Naive thymus-derived CD8-positive, alpha-beta T cell (primary cell): ENCODE data around the gene STOML1. TPM values are rescaled to one million over a fixed set of nuclear protein-coding genes. Genes with fewer than 3 reads are reported as not detected.

Source experiments
- ATAC-seq, 2 donors: fragments of 150-1000 bp; cut with Tn5 transposase in 1 of 2; sonication (Bioruptor Pico), chemical (Tn5 transposase) in 1 of 2; 1 replicate in 1 of 2; 2 replicates in 1 of 2; pipeline ENCODE4 v1.10.0; 2021; ENCODE audit warnings: mild to moderate bottlenecking in 2 of 2, moderate library complexity in 2 of 2
- POLR2A ChIA-PET: fragments of 350-600 bp; sonication (Branson Sonifier 250); formaldehyde crosslinking; loops from one replicate; lab custom pipeline; 2021; ENCODE audit warnings: antibody characterized with exemption; lab: Charles Lee
- DNase-seq, 10 donors: peaks; one replicate each; pipeline versions ENCODE4 v3.0.0 to v3.0.0-alpha.2; 2020 to 2022
- H3K27ac Mint-ChIP-seq, 10 donors: one replicate each; pipeline ENCODE4 v1.8.0; 2020 to 2022; ENCODE audit warnings: mild to moderate bottlenecking in 10 of 10, mixed read lengths in 10 of 10, moderate library complexity in 4 of 10, inconsistent platforms in 1 of 10
- H3K27me3 Mint-ChIP-seq, 5 donors: one replicate each; pipeline ENCODE4 v1.8.0; 2021 to 2022; ENCODE audit warnings: mixed read lengths in 5 of 5
- H3K36me3 Mint-ChIP-seq, 3 donors: one replicate each; pipeline ENCODE4 v1.8.0; 2020 to 2022; ENCODE audit warnings: mixed read lengths in 3 of 3, mild to moderate bottlenecking in 2 of 3, inconsistent platforms in 1 of 3
- H3K4me1 Mint-ChIP-seq, 4 donors: one replicate each; pipeline ENCODE4 v1.8.0; 2021 to 2022; ENCODE audit warnings: mixed read lengths in 4 of 4
- H3K4me3 Mint-ChIP-seq, 10 donors: one replicate each; pipeline ENCODE4 v1.8.0; 2020 to 2022; ENCODE audit warnings: mild to moderate bottlenecking in 10 of 10, mixed read lengths in 10 of 10, moderate library complexity in 6 of 10, inconsistent platforms in 1 of 10
- H3K9me3 Mint-ChIP-seq, 9 donors: one replicate each; pipeline ENCODE4 v1.8.0; 2020 to 2022; ENCODE audit warnings: mixed read lengths in 9 of 9, mild to moderate bottlenecking in 3 of 9, inconsistent platforms in 1 of 9, moderate library complexity in 1 of 9
- polyA plus RNA-seq, 3 donors: library from polyadenylated mRNA; unstranded; fragments of 300-500 nt; fragmentation: Illumina TruSeq; gene quantifications; one replicate each; pipeline ENCODE4 v1.2.3, GENCODE V29; 2021
- total RNA-seq, 8 experiments: library from RNA in 2 of 8; stranded (reverse) in 2 of 8; gene quantifications; one replicate each; pipeline ENCODE4 v1.2.3 and lab custom pipeline; 2021 to 2026

STOML1 gene
- total and polyA plus RNA-seq, 5 experiments from 2014 or later = 9.6 to 15.6 (median 10.8) TPM

DNA sequence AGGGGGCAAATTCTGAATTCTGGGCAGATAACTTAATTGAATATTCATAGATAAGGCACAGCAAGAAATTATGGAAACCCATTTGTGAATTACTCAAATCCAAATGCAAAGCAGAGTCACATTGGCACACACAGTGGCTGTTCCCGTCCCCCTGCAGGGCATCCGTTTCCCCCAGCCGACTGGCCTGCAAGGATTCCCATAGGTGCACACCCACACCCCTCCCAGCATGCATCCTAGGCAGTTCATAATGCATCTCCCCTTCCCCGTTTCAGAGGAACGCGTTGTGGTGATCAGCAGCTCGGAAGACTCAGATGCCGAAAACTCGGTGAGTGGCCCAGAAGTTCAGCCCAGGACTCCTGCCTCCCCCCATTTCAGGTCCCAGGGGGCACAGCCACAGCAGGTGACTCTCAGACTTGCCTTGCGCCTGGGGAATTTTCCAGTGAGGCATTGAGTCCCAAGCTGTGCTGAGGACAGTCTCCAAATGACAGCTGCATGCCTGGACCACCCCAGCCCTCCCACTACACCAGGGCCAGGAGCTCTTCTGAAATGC is 42.2 kb upstream of the STOML1 start:
- Mint-ChIP-seq H3K9me3 (no peaks in the 10 kb centered on the region), H3K4me1 (peaks cover 0 to 10% (median 0%) of the 10 kb centered on the region in 4 donors), H3K27ac (peak overlapping the region in 2 of 10 donors; percentile 29 to 78), H3K4me3 (no peak overlapping the region), H3K36me3 (peaks cover 0 to 71% (median 6%) of the 10 kb centered on the region in 3 donors), H3K27me3 (no peaks in the 10 kb centered on the region)
- DNase-seq (no peak), ATAC-seq (no peak)
- POLR2A ChIA-PET = no interaction called here

DNA sequence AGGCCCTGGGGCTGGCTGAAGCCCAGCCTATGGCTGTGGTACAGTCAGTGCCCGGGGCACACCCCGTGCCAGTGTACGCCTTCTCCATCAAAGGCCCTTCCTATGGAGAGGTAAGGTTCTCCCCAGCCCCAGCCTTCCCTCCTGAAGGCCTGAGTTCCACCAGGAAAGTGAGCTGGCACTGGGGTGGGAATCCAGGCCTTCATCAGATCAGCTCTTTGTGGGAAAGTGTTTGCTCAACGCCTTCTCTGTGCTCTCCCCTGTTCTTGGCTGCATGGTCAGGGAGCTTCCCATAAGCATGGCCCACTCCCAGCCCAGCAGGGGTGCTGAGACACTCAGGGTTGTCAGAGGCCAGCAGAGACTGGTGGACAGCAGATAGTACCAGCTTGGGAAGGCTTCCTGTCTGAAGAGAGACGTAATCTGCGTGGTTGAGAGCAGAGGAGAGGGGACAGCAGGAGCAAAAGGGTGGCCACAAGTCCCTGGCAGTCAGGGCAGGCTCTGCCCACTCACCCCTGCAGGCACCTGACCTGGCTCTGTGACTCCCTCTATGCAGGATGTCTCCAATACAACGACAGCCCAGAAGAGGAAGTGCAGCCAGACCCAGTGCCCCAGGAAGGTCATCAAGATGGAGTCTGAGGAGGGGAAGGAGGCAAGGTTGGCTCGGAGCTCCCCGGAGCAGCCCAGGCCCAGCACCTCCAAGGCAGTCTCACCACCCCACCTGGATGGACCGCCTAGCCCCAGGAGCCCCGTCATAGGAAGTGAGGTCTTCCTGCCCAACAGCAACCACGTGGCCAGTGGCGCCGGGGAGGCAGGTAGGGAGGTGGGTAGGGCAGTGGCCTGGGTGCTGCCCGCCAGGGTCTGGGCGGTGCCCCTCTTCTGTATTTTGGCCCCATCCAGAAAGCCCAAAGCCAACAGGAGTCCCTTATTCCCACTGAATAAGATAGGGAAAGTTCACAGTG is 40.8 kb upstream of the STOML1 start:
- H3K4me1 Mint-ChIP-seq = peaks cover 0 to 10% (median 0%) of the 10 kb centered on the region in 4 donors
- no peaks in the 10 kb centered on the region for H3K27me3 Mint-ChIP-seq
- H3K27ac Mint-ChIP-seq = peak overlapping the region in 2 of 10 donors; percentile 43 to 71
- no peak overlapping the region for H3K4me3 Mint-ChIP-seq
- ATAC-seq (no peak), DNase-seq (no peak)
- POLR2A ChIA-PET = interaction anchor here (1.0 kb wide), 1 partner anchor 26 kb away, joined by 3 read pairs; no protein-coding TSS in a partner anchor
- peaks cover 0 to 76% (median 6%) of the 10 kb centered on the region in 3 donors for H3K36me3 Mint-ChIP-seq
- no peaks in the 10 kb centered on the region for H3K9me3 Mint-ChIP-seq

- Mint-ChIP-seq H3K27me3 (no peaks in the 10 kb centered on the region), H3K9me3 (no peaks in the 10 kb centered on the region), H3K36me3 (peaks cover 0 to 71% (median 5%) of the 10 kb centered on the region in 3 donors), H3K4me3 (no peak overlapping the region), H3K4me1 (peaks cover 0 to 6% (median 0%) of the 10 kb centered on the region in 4 donors), H3K27ac (peak overlapping the region in 6 of 10 donors; percentile 10 to 85 (median 58))
- DNase-seq (no peak), ATAC-seq (no peak)
- POLR2A ChIA-PET = interaction anchor here (1.0 kb wide), 1 partner anchor 25 kb away, joined by 3 read pairs; no protein-coding TSS in a partner anchor
These were observed 40.0 kb upstream of the STOML1 start for GRCh38 chr15:74032046-74032445.

DNA sequence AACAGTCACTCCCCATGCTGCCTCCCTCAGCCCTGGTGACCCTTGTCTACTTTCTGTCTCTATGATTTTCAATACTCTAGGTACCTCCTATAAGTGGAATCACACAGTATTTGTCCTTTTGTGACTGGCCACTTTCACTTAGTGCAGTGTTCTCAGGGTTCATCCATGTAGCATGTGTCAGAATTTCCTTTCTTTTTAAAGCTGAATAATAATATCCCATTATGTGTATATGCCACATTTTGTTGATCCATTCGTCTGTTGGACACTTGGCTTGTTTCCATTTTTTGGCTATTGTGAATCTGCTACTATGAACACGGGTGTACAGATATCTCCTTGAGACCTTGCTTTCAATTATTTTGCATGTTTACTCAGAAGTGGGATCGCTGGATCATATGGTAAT is 36.6 kb upstream of the STOML1 start:
- Mint-ChIP-seq H3K9me3 (no peaks in the 10 kb centered on the region), H3K4me1 (peaks cover 0 to 6% (median under 1%) of the 10 kb centered on the region in 4 donors), H3K36me3 (peaks cover 0 to 70% (median 5%) of the 10 kb centered on the region in 3 donors), H3K27me3 (no peaks in the 10 kb centered on the region), H3K4me3 (no peak overlapping the region), H3K27ac (peak overlapping the region in 2 of 10 donors; percentile 13 to 40)
- POLR2A ChIA-PET = no interaction called here
- ATAC-seq = no peak
- DNase-seq = no peak

GRCh38 chr15:74027688-74028087 is 35.6 kb upstream of the STOML1 start:
- H3K27ac Mint-ChIP-seq = peak overlapping the region in 2 of 10 donors; percentile 20 to 65
- POLR2A ChIA-PET = no interaction called here
- H3K9me3 Mint-ChIP-seq = no peaks in the 10 kb centered on the region
- DNase-seq (no peak), ATAC-seq (no peak)
- H3K27me3 Mint-ChIP-seq = no peaks in the 10 kb centered on the region
- peaks cover 0 to 76% (median 8%) of the 10 kb centered on the region in 3 donors for H3K36me3 Mint-ChIP-seq
- peaks cover 0 to 6% (median 3%) of the 10 kb centered on the region in 4 donors for H3K4me1 Mint-ChIP-seq
- H3K4me3 Mint-ChIP-seq = no peak overlapping the region

- DNase-seq (no peak), ATAC-seq (no peak)
- peaks cover 2 to 11% (median 8%) of the 10 kb centered on the region in 4 donors for H3K4me1 Mint-ChIP-seq
- no peaks in the 10 kb centered on the region for H3K27me3 Mint-ChIP-seq
- H3K36me3 Mint-ChIP-seq = peaks cover 0 to 77% (median 14%) of the 10 kb centered on the region in 3 donors
- POLR2A ChIA-PET = no interaction called here
- no peak overlapping the region for H3K4me3 Mint-ChIP-seq
- peak overlapping the region in 1 of 10 donors; percentile 19 for H3K27ac Mint-ChIP-seq
- H3K9me3 Mint-ChIP-seq = no peaks in the 10 kb centered on the region
These were observed 33.3 kb upstream of the STOML1 start for GRCh38 chr15:74025436-74025835.

GRCh38 chr15:74024687-74025086 is 32.6 kb upstream of the STOML1 start:
- H3K4me3 Mint-ChIP-seq = no peak overlapping the region
- ATAC-seq (no peak), DNase-seq (no peak)
- peaks cover 0 to 75% (median 14%) of the 10 kb centered on the region in 3 donors for H3K36me3 Mint-ChIP-seq
- H3K4me1 Mint-ChIP-seq = peaks cover 2 to 13% (median 11%) of the 10 kb centered on the region in 4 donors
- H3K27ac Mint-ChIP-seq = peak overlapping the region in 5 of 10 donors; percentile 13 to 75 (median 30)
- H3K9me3 Mint-ChIP-seq = no peaks in the 10 kb centered on the region
- no peaks in the 10 kb centered on the region for H3K27me3 Mint-ChIP-seq
- POLR2A ChIA-PET = interaction anchor here (1.2 kb wide), 1 partner anchor 14 kb away, joined by 5 read pairs; no protein-coding TSS in a partner anchor

DNA sequence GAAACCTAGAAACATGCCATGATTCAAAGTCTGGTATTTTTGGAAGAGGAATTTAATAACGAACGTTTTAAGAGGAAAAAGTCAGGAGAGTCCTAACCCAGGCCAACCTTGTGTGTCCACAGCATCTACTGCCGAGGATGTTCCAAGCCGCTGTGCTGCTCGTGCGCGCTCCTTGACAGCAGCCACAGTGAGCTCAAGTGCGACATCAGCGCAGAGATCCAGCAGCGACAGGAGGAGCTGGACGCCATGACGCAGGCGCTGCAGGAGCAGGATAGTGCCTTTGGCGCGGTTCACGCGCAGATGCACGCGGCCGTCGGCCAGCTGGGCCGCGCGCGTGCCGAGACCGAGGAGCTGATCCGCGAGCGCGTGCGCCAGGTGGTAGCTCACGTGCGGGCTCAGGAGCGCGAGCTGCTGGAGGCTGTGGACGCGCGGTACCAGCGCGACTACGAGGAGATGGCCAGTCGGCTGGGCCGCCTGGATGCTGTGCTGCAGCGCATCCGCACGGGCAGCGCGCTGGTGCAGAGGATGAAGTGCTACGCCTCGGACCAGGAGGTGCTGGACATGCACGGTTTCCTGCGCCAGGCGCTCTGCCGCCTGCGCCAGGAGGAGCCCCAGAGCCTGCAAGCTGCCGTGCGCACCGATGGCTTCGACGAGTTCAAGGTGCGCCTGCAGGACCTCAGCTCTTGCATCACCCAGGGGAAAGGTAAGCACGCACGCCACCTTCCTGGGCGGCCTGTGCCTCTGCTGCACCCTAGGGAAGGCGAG is 30.8 kb upstream of the STOML1 start:
- Mint-ChIP-seq H3K4me3 (no peak overlapping the region), H3K36me3 (peaks cover 0 to 62% (median 14%) of the 10 kb centered on the region in 3 donors), H3K4me1 (peaks cover 2 to 14% (median 13%) of the 10 kb centered on the region in 4 donors), H3K9me3 (no peaks in the 10 kb centered on the region), H3K27ac (peak overlapping the region in 1 of 10 donors; percentile 13), H3K27me3 (no peaks in the 10 kb centered on the region)
- POLR2A ChIA-PET = no interaction called here
- DNase-seq = no peak
- no peak for ATAC-seq

- peak overlapping the region in 2 of 10 donors; percentile 6 to 8 for H3K27ac Mint-ChIP-seq
- H3K36me3 Mint-ChIP-seq = peaks cover 0 to 54% (median 10%) of the 10 kb centered on the region in 3 donors
- POLR2A ChIA-PET = interaction anchor here (0.9 kb wide), 1 partner anchor 25 kb away, joined by 3 read pairs; the partner anchor contains the start of gene PML
- H3K27me3 Mint-ChIP-seq = no peaks in the 10 kb centered on the region
- ATAC-seq (no peak), DNase-seq (no peak)
- no peak overlapping the region for H3K4me3 Mint-ChIP-seq
- no peaks in the 10 kb centered on the region for H3K9me3 Mint-ChIP-seq
- H3K4me1 Mint-ChIP-seq = peaks cover 14 to 31% (median 19%) of the 10 kb centered on the region in 4 donors
These were observed 27.6 kb upstream of the STOML1 start for GRCh38 chr15:74019734-74020133.

GRCh38 chr15:74013374-74013894 is 21.3 kb upstream of the STOML1 start:
- POLR2A ChIA-PET = no interaction called here
- no peak for DNase-seq

GRCh38 chr15:74011610-74012009 is 19.5 kb upstream of the STOML1 start:
- POLR2A ChIA-PET = interaction anchor here (1.1 kb wide), 1 partner anchor 25 kb away, joined by 3 read pairs; no protein-coding TSS in a partner anchor
- H3K27ac Mint-ChIP-seq = peak overlapping the region in 1 of 10 donors; percentile 25
- no peak for DNase-seq
- H3K4me3 Mint-ChIP-seq = no peak overlapping the region
- peaks cover 0 to 56% (median 25%) of the 10 kb centered on the region in 3 donors for H3K36me3 Mint-ChIP-seq
- H3K27me3 Mint-ChIP-seq = no peaks in the 10 kb centered on the region
- peaks cover 33 to 80% (median 66%) of the 10 kb centered on the region in 4 donors for H3K4me1 Mint-ChIP-seq
- no peak for ATAC-seq
- H3K9me3 Mint-ChIP-seq = peaks cover 0 to 2% (median 0%) of the 10 kb centered on the region in 9 donors

More at GRCh38 chr15:74013374-74013894, 21.3 kb upstream of the STOML1 start:
- H3K4me3 Mint-ChIP-seq = no peak overlapping the region
- H3K4me1 Mint-ChIP-seq = peaks cover 19 to 62% (median 52%) of the 10 kb centered on the region in 4 donors
- no peaks in the 10 kb centered on the region for H3K27me3 Mint-ChIP-seq
- H3K9me3 Mint-ChIP-seq = peaks cover 0 to 2% (median 0%) of the 10 kb centered on the region in 9 donors
- H3K36me3 Mint-ChIP-seq = peaks cover 0 to 48% (median 17%) of the 10 kb centered on the region in 3 donors
- peak overlapping the region in 2 of 10 donors; percentile 6 to 36 for H3K27ac Mint-ChIP-seq
- no peak for ATAC-seq
